Astrocyte (in vitro differentiated cells and primary cell): ENCODE results near the gene SEMA6A.

Experiments
- EZH2 ChIP-seq: IDR thresholded peaks from 2 replicates; pipeline ENCODE4 v1.6.1; 2012; ENCODE audit warnings: mild to moderate bottlenecking, low read length, inconsistent platforms; ENCODE audit not compliant: insufficient read depth
- TF ChIP-seq, protein P1 (sequence below): IDR thresholded peaks from 2 replicates; pipeline ENCODE4 v1.5.1; 2011; ENCODE audit warnings: low read depth, mild to moderate bottlenecking, inconsistent platforms, low read length, moderate library complexity; ENCODE audit not compliant: insufficient read depth

DNA sequence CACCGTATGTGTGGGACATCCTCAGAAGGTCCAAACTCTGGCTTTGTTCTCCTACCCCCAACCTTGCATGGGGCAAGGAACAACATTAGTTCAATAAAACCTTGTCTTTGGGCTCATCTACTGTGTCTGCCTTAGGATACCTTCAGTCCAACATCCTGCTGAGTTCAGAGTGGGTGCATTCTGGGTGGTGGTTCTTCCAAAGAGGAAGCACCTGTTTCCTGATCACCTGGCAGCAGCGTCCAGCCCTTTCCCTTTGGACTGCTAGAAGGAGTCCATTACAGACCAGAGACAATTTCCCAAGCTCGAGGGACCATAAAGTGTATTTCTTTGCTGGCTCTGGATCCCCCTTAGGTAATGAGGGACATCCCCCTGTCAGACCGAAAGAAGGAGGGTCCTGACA is 154.1 kb downstream of the SEMA6A start:
- TF ChIP-seq, protein P1, sequence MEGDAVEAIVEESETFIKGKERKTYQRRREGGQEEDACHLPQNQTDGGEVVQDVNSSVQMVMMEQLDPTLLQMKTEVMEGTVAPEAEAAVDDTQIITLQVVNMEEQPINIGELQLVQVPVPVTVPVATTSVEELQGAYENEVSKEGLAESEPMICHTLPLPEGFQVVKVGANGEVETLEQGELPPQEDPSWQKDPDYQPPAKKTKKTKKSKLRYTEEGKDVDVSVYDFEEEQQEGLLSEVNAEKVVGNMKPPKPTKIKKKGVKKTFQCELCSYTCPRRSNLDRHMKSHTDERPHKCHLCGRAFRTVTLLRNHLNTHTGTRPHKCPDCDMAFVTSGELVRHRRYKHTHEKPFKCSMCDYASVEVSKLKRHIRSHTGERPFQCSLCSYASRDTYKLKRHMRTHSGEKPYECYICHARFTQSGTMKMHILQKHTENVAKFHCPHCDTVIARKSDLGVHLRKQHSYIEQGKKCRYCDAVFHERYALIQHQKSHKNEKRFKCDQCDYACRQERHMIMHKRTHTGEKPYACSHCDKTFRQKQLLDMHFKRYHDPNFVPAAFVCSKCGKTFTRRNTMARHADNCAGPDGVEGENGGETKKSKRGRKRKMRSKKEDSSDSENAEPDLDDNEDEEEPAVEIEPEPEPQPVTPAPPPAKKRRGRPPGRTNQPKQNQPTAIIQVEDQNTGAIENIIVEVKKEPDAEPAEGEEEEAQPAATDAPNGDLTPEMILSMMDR, result no peak
- TF ChIP-seq EZH2, result no peak
